ENCODE measurements around the gene GCLC. TPM values are rescaled to one million over a fixed set of nuclear protein-coding genes. Genes with fewer than 3 reads are reported as not detected.

The GCLC gene
- total RNA-seq (2021; fragmentation: NEBNext Ultra II Directional; extraction: Animal tissue kit (Norgen Biotek cat#: 25700)) = 10 to 100 TPM; 10.6 to 18.1 (median 16.0) TPM
- long read RNA-seq, partial matches to known transcripts = 1 of 1 reads
- long read RNA-seq, other reads (novel, unspliced or antisense) = 0 of 1 reads

DNA sequence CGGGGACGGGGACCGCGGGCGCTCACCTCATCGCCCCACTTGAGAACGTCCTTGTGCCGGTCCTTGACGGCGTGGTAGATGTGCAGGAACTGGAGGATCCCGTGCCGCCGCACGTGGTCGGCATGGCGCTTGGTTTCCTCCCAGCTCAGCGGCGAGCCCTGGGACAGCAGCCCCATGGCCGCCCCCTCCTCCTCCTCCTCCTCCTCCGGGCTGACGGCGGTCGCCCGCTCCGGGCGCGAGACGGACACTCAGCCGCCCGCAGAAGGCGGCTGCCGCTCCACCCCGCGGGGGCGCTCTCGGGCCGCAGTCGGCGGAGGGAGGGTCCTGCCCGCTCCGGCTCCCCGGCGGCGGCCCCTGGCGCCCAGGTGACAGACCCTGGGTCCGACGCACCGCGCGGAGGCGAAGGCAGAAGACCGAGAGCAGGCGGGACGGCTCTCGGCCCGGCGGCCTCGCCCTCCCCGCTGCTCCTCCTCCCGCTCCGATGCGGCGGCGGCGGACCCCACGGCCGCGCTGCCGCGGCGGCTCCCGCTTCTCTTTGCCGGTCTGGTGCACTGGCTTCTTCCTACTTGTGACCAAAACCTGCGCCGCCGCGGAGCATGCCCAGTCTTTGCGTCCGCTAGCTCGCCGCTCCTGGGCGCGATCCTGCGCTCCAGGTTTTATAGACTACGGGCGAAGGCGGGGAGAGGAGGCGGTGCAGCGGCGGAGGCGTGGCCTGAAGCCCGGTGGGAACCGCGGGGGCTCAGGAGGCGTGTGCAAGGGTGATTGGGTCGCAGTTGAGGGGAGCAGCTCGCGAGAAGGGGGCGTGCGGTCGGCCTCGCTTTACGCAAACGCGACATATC is at the start of gene GCLC:
Gene GCLC (minus strand): TSS at position 632 of the 839 bp plus-strand sequence. CDS start 456 bp downstream, at position 176.
- DNase-seq = peak; percentile 93
- TF ChIP-seq, protein P1, sequence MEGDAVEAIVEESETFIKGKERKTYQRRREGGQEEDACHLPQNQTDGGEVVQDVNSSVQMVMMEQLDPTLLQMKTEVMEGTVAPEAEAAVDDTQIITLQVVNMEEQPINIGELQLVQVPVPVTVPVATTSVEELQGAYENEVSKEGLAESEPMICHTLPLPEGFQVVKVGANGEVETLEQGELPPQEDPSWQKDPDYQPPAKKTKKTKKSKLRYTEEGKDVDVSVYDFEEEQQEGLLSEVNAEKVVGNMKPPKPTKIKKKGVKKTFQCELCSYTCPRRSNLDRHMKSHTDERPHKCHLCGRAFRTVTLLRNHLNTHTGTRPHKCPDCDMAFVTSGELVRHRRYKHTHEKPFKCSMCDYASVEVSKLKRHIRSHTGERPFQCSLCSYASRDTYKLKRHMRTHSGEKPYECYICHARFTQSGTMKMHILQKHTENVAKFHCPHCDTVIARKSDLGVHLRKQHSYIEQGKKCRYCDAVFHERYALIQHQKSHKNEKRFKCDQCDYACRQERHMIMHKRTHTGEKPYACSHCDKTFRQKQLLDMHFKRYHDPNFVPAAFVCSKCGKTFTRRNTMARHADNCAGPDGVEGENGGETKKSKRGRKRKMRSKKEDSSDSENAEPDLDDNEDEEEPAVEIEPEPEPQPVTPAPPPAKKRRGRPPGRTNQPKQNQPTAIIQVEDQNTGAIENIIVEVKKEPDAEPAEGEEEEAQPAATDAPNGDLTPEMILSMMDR (IDR thresholded peaks at IDR 0.05) = peak; percentile 84
- peaks cover 57% of the 10 kb centered on the region for H3K4me1 Mint-ChIP-seq (ENCODE audit: low read depth)
- H3K9me3 Mint-ChIP-seq = no peaks in the 10 kb centered on the region
- no peaks in the 10 kb centered on the region for H3K36me3 Mint-ChIP-seq (ENCODE audit: low read depth)
- peak within 1 kb of the TSS; percentile 94 for H3K4me3 Mint-ChIP-seq
- H3K27me3 Mint-ChIP-seq (ENCODE audit: insufficient read depth) = no peaks in the 10 kb centered on the region
- H3K27ac Mint-ChIP-seq = peak within 1 kb of the TSS; percentile 84

DNA sequence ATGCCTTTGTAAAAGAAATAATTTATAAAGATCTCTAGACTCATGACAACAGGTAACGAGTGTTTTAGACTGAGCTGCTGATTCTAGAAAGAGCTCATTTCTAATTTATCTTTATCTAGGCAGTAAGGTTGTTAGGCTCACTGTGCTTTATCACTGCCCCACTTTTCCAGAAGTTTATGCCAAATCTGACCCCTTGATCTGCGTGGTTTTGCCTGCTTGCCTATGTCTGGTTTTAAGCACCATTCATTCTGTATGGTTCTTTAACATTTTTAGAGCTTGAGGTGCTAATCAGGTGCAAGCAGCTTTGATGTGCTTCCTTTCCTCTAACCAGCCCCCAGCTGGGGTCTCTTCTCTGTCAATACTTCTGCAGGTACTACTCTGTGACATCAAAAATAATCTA is 49.7 kb upstream of the GCLC start:
- Mint-ChIP-seq H3K27me3 (ENCODE audit: insufficient read depth) (peaks cover 8% of the 10 kb centered on the region), H3K36me3 (ENCODE audit: low read depth) (no peaks in the 10 kb centered on the region), H3K4me3 (no peak overlapping the region), H3K4me1 (ENCODE audit: low read depth) (peaks cover 15% of the 10 kb centered on the region), H3K9me3 (no peaks in the 10 kb centered on the region), H3K27ac (no peak overlapping the region)
- DNase-seq = no peak
- TF ChIP-seq, protein P1 (IDR thresholded peaks at IDR 0.05) = no peak

DNA sequence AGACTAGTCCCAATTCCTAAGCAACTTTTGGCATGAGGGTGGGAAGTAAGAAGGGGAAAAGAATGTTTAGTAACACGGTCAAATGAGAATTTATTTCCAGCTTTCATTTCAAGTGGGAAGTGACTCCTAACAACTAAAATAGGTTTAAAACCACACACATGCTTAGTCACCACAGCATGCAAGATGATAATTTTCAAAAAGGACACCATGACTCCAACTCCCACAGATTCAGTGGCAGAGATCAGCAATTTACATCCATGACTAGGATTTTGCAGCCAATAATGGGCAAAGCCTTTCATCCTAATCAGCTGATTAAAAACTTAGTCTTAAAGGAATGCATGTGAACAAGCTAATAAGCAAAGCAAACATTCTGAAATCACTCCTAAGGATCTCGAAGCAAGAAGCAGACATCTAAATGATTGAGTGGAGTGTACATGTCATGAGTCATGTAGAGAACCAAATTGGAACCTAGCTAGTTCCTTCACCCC is 48.1 kb upstream of the GCLC start:
- Mint-ChIP-seq H3K36me3 (ENCODE audit: low read depth) (no peaks in the 10 kb centered on the region), H3K9me3 (no peaks in the 10 kb centered on the region), H3K4me1 (ENCODE audit: low read depth) (peaks cover 15% of the 10 kb centered on the region), H3K27ac (no peak overlapping the region), H3K4me3 (no peak overlapping the region), H3K27me3 (ENCODE audit: insufficient read depth) (peaks cover 15% of the 10 kb centered on the region)
- peak; percentile 40 for DNase-seq
- TF ChIP-seq, protein P1 (IDR thresholded peaks at IDR 0.05) = no peak

DNA sequence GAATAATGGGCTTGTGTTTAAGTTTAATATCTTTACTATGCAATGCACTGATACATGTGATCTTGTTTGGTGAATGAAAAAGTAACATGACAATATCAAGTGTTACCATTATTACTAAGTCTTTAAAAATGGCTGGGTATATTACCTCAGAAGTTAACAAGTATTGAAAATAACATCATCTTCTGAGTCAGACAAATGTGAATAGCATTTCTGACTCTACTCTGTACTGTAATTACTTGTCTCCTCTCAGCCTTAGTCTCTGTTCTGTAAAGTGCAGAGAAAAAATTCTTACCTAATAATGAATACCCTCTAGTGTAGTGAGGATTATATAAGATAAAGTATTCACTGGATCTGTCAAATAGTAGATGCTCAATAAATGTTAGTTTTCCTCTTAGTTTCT is 47.0 kb upstream of the GCLC start:
- Mint-ChIP-seq H3K4me3 (no peak overlapping the region), H3K27ac (no peak overlapping the region), H3K9me3 (no peaks in the 10 kb centered on the region), H3K36me3 (ENCODE audit: low read depth) (no peaks in the 10 kb centered on the region), H3K27me3 (ENCODE audit: insufficient read depth) (peaks cover 11% of the 10 kb centered on the region), H3K4me1 (ENCODE audit: low read depth) (peaks cover 15% of the 10 kb centered on the region)
- no peak for DNase-seq
- TF ChIP-seq, protein P1 (IDR thresholded peaks at IDR 0.05) = no peak

DNA sequence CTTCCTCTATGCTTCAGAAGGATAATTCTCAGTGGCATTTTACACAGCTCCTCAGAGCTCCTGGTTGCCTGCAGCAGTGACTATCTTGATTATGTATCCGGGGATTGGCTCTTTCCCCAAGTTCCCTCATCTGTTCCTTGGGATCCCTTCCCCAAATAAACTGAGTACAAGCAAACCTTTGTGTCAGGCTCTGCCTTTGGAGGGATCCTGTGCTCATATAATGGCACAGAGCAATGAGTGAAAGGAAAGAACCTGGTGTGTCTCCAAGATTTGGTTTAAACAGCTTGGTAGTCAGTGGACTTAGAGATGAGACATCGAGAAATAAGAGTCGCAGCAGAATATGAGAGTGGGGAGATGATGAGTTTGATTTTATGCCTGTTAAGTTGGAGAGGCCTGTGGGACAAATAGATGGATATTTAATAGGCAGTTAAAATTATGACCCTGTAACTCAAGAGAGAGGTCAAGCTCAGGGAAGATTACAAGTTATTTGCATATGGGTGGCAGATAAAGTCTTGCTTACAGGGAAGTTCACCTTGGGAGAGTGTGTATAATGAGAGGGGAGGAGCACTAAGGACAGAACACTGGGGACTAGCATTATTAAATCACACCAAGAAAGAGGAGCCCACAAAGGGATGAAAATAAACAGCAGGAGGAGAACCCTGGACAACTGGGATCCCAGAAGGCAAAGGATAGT is 44.1 kb upstream of the GCLC start:
- H3K27me3 Mint-ChIP-seq (ENCODE audit: insufficient read depth) = peaks cover 9% of the 10 kb centered on the region
- no peaks in the 10 kb centered on the region for H3K36me3 Mint-ChIP-seq (ENCODE audit: low read depth)
- H3K9me3 Mint-ChIP-seq = no peaks in the 10 kb centered on the region
- TF ChIP-seq, protein P1 (IDR thresholded peaks at IDR 0.05) = no peak
- no peak for DNase-seq
- peaks cover 14% of the 10 kb centered on the region for H3K4me1 Mint-ChIP-seq (ENCODE audit: low read depth)
- no peak overlapping the region for H3K27ac Mint-ChIP-seq
- H3K4me3 Mint-ChIP-seq = no peak overlapping the region
